GM20431 (cell line): ENCODE data around the gene DIP2A.
"Not testable (repeated sequence)": the region's sequence is repeated elsewhere in the genome, so short reads cannot be mapped to it uniquely, and the experiment has no call there.

Source experiments
- in situ Hi-C: fragments of 300-500 bp; cut with MseI, MboI; formaldehyde crosslinking; loops from one replicate; pipeline ENCODE4 v1.15.0; 2020; ENCODE audit warnings: low sequenced_read_pairs; ENCODE audit not compliant: unreplicated experiment

Gene DIP2A

GRCh38 chr21:46570631-46571030 is 111.9 kb downstream of the DIP2A start:
- in situ Hi-C loops: no loop called here

- in situ Hi-C loops: no loop called here
These were observed 114.2 kb downstream of the DIP2A start for GRCh38 chr21:46572850-46573249.

DNA sequence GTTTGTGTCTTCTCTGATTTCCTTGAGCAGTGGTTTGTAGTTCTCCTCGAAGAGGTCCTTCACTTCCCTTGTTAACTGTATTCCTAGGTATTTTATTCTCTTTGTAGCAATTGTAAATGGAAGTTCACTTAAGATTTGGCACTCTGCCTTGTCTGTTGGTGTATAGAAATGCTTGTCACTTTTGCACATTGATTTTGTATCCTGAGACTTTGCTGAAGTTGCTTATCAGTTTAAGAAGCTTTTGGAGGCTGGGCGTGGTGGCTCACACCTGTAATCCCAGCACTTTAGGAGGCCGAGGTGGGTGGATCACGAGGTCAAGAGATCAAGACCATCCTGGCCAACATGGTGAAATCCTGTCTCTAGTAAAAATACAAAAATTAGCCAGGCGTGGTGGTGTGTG is 119.1 kb downstream of the DIP2A start:
- in situ Hi-C loops: not testable (repeated sequence)

GRCh38 chr21:46579394-46579793 is 120.7 kb downstream of the DIP2A start:
- in situ Hi-C loops: not testable (repeated sequence)

DNA sequence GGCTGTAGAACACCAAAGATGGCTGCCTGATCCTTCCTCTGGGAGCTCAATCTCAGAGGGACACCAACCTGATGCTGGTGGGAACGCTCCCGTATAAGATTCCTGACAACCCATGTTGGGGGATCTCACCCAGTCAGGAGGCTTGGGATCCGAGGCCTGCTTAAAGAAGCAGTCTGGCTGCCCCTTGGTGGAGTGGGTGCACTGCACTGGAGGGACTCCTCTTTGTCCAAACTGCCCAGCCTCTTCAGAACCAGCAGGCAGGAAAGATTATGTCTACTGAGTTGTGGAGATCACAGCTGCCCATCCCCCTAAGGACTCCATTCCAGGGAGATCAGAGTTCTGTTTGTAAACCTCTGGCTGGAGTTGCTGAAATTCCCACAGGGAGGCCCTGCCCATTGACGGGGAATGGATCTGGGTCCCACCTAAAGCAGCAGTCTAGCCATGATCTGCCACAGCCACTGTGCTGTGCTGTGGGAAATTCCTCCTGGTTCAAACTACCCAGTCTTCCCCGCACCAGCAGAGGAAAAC is 123.2 kb downstream of the DIP2A start:
- in situ Hi-C loops: no loop called here

- in situ Hi-C loops: no loop called here
These were observed 126.7 kb downstream of the DIP2A start for GRCh38 chr21:46585191-46585953.

- in situ Hi-C loops: no loop called here
These were observed 135.6 kb downstream of the DIP2A start for GRCh38 chr21:46594276-46594675.

DNA sequence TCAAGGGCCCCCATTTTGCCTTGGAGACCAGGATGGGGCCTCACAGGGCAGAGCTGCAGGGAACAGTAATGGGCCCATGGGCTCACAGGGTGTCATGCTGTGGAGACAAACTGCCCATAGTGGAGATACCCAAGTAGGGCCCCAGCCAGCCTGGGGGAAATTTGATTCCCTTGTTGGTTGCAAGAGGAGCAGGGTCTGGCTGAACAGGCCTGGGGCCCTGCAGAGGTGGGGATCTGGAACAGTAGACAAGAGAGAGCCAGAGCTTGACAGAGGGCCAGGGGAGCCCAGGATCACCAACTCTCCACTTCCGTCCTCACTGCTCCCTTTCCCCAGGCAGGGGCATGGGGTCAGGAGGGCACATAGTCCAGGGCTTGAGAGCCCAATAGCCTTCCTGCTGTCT is 137.5 kb downstream of the DIP2A start:
- in situ Hi-C loops: no loop called here

- in situ Hi-C loops: no loop called here
These were observed 138.3 kb downstream of the DIP2A start for GRCh38 chr21:46597031-46597430.

- in situ Hi-C loops: no loop called here
These were observed 139.2 kb downstream of the DIP2A start for GRCh38 chr21:46597896-46598343.

- in situ Hi-C loops: no loop called here
These were observed 140.2 kb downstream of the DIP2A start for GRCh38 chr21:46598581-46599572.

DNA sequence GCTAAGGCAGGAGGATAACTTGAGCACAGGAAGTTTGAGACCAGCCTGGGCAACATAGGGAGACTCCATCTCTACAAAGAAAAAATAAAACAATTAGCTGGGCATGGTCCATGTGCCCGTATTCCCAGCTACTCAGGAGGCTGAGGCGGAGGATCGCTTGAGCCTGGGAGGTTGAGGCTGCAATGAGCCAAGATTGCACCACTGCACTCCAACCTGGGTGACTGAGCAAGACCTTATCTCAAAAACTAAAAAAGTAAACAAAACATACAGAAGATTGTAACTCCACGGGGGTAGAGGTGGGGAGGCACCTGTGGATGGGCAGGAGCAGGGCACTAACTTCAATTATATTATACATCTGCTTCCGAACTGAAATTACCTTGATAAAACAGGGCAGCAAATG is 141.6 kb downstream of the DIP2A start:
- in situ Hi-C loops: no loop called here

- in situ Hi-C loops: no loop called here
These were observed 142.3 kb downstream of the DIP2A start for GRCh38 chr21:46600978-46601377.

DNA sequence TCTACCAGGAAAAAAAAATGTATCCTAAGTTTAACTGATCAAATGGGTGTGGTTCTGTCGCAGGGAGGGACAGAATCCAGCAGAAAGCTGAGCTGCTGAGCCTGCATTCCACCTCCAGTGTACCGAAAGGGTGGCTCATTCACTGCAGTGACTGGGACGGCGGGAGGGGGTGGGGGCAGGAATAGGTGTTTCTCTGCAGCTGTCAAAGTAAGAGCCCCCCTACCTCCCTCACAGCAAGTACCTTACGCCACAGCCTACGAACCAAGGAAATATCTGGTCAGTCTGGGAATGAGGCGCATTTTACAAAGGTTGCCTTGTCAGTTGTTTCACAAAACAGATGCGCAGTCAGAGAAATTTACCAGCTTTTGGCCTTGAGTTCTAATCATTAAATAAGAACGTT is 144.5 kb downstream of the DIP2A start:
- in situ Hi-C loops: no loop called here

DNA sequence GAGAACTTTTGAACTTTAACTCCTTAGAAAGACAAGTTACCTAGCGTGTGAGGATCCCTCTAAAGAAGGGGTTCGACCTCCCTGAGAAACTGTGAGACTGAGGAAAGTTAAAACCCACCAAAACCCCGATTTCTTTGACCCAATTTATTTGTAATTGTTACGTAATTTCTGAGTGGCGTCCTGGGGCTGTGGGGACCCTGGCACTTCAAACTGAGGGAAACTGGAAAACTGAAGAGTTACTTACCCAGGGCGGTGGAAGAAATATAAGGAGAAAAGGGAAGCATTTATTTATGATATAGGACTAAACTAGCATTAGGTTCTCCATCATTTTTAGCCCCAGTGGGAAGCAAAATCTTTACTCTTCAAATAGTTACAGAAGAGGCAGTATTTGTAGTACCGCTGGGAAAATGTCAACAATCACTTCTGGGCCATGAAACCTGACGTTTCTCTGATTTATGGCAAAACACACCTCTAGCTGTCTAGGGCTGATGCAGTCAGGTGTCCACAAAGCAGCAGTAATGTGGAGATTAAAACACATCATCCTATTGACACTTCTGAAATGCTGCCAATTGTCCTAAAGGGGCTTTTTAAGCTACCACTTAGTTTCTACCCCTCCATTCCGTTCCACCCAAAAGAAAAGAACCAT is 145.8 kb downstream of the DIP2A start:
- in situ Hi-C loops: no loop called here

DNA sequence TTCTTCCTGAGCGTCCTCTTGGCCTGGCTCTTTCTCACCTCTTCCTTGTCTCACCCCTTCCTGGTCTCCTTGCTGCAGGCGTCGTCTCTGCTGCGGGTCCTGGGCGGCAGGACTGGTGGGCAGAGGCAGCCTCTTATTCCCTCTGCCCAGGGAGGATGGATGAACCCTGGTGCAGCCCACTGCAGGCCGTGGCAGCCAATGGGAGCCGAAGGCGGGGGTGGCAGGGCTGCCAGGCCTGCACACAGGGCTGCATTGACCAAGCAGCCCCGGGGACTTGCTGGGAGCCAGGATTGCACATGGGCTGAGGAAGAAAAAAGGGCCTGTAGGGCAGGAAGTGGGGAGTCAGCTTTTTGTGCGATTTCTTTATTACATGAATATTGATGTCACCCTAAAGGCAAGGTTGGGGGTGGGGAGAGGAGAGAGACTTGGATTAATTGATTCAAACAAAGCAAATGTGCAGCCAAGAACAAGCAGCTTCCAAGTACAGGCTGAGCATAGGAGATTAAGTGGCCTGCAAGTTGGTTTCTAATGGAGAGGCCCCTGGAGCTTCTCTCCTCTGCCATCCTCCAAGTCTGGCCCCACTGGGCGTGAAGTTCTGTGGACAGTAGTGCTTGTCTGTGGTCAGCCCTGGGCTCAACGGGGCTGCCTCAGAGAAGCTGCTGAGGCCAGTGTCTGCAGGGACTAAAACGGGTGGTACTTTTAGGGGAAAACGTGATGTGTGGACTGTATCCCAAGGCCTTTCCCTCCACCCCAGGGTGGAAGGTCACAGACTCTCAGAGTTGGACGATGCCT is 146.5 kb downstream of the DIP2A start, which contains the start of gene S100B:
TSS of gene S100B (minus strand) at position 108 of the 792 bp plus-strand sequence. CDS start 2,667 bp downstream, outside the sequence.
- in situ Hi-C loops: no loop called here

DNA sequence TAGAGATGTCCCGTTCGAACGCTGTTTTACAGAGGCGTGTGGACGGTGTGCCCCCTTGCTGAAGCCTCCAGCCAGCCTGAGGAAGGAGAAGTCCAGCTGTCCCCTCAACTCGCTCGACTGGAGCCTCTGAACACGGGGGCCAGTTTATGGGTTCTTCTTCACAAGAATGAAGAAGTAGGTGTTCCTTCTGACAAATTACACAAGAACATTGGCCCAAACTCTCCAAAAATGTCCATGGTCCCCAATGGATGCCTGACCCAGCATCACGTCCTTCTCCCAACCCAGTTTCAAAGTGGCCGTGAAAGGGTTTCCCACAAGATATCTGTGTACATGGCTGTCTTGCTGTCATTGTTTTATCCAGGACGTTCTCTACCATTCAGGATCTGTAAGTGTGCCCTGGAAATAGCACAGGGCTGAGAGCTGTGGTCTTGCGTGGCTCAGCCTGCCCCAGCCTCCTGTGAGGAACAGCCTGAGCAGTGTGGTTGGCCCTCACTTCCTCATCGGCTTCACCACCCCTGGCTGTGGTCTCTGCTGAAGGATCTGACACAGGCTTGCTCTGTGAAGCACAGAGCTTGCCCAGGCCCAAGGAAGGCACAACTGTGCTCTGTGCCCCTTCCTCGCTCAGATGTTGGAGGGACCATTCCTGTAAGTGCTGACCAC is 147.2 kb downstream of the DIP2A start:
- in situ Hi-C loops: no loop called here

DNA sequence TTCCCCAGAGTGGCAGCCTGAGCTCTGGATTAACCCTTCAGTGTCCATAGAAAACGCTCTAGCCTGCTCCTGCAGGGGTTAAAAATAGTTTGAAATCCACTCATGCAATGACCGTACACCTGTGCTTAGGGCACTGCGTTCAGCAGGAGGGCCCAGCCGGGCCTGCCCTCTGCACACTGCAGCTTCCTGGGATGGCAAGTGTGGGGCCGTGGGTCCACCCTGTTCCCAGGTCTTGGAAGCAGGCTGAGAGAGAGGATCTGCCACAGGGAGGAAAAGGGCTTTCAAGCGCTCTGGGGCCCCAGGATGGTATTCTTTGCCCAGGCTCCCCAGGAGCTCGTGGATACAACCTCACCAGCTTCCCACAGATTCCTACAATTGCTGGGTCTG is 147.7 kb downstream of the DIP2A start:
- in situ Hi-C loops: no loop called here

DNA sequence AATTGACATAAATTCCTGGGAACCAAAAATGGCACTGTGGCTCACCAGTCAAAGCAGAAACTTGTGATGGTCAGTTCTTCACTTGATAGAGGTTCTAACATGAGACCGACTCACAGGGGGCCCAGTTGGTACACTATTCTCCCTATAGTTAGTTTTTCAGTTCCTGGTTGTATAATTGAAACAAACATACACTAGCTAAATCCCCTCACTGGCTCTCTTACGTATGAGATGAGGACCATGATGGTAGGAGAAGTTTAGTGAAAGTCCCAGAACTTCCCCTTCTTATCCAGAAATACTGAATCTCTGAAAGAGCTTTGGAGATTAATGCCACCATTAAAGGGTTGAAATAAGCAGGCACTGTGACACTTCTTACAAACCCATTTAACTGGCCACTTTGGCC is 148.9 kb downstream of the DIP2A start:
- in situ Hi-C loops: no loop called here
